ENCODE data around the gene SLC2A5. TPM values are rescaled to one million over a fixed set of nuclear protein-coding genes. Genes with fewer than 3 reads are reported as not detected.

Gene SLC2A5
- total and polyA plus RNA-seq, 4 donors = 4.9 to 12.9 (median 5.7) TPM

Small RNAs within 50 kb of the gene (small RNA-seq; reads per million reads assigned to genes)
- not detected for gene RF00424 (ENCODE audit: low replicate concordance)

Other genes starting within 250 kb of the SLC2A5 start
- gene ENO1, start 190.9 kb downstream of the SLC2A5 start, total RNA-seq = 100 to 1,000 TPM; 389 to 703 TPM
- gene ENO1, start 190.9 kb downstream of the SLC2A5 start, polyA plus RNA-seq (ENCODE audit: insufficient read length in 2 of 2) = 100 to 1,000 TPM; 516 to 574 TPM
- gene CA6, start 123.8 kb downstream of the SLC2A5 start, total RNA-seq = not detected
- gene CA6, start 123.8 kb downstream of the SLC2A5 start, polyA plus RNA-seq (ENCODE audit: insufficient read length in 2 of 2) = under 1 TPM in 1 of 2 donors, not detected in 1; 0.30 TPM
- gene SLC2A7, start 43.2 kb downstream of the SLC2A5 start, total RNA-seq = not detected
- not detected for gene SLC2A7, start 43.2 kb downstream of the SLC2A5 start, polyA plus RNA-seq (ENCODE audit: insufficient read length in 2 of 2)
- 1 to 10 TPM; 1.7 to 2.4 TPM for gene GPR157, start 59.5 kb upstream of the SLC2A5 start, total RNA-seq
- 1 to 10 TPM in 1 of 2 donors, under 1 TPM in 1; 0.44 to 1.4 TPM for gene GPR157, start 59.5 kb upstream of the SLC2A5 start, polyA plus RNA-seq (ENCODE audit: insufficient read length in 2 of 2)
- 10 to 100 TPM; 15.7 to 20.2 TPM for gene H6PD, start 165.1 kb upstream of the SLC2A5 start, total RNA-seq
- 10 to 100 TPM; 15.2 to 22.1 TPM for gene H6PD, start 165.1 kb upstream of the SLC2A5 start, polyA plus RNA-seq (ENCODE audit: insufficient read length in 2 of 2)
- 10 to 100 TPM in 1 of 2 donors, 1 to 10 TPM in 1; 6.9 to 10.6 TPM for gene SPSB1, start 223.3 kb upstream of the SLC2A5 start, total RNA-seq
- gene SPSB1, start 223.3 kb upstream of the SLC2A5 start, polyA plus RNA-seq (ENCODE audit: insufficient read length in 2 of 2) = 10 to 100 TPM; 15.1 to 17.4 TPM

All from spinal cord (tissue), 4 donors.